Lung (tissue), 12 donors: ENCODE data around the gene MTG1. TPM values are rescaled to one million over a fixed set of nuclear protein-coding genes. Genes with fewer than 3 reads are reported as not detected.

Source experiments
- ATAC-seq: fragments of 200-7000 bp; cut with Tn5 transposase; one replicate; pipeline ENCODE4 v1.9.1; 2020; ENCODE audit warnings: moderate number of reproducible peaks; ENCODE audit not compliant: insufficient read depth, low FRiP score
- DNase-seq, 3 donors: peaks; one replicate each; pipeline ENCODE4 v3.0.0-alpha.2; 2013 to 2017
- H3K27ac ChIP-seq, 2 donors: one replicate each; pipeline ENCODE4 v1.5.1; 2013; ENCODE audit warnings: mild to moderate bottlenecking in 2 of 2, moderate library complexity in 2 of 2, control low read depth in 1 of 2, inconsistent platforms in 1 of 2, low read depth in 1 of 2, low read length in 1 of 2
- H3K27me3 ChIP-seq, 3 donors: one replicate each; pipeline ENCODE4 v1.5.1; 2013; ENCODE audit warnings: low read length in 2 of 3; ENCODE audit not compliant: control insufficient read depth in 3 of 3, insufficient read depth in 3 of 3
- H3K36me3 ChIP-seq, 4 donors: one replicate each; pipeline ENCODE4 v1.5.1; 2013; ENCODE audit warnings: low read length in 4 of 4, mild to moderate bottlenecking in 1 of 4, moderate library complexity in 1 of 4; ENCODE audit not compliant: control insufficient read depth in 4 of 4, insufficient read depth in 4 of 4
- H3K4me1 ChIP-seq, 5 donors: one replicate each; pipeline ENCODE4 v1.5.1; 2013; ENCODE audit warnings: low read length in 5 of 5, mild to moderate bottlenecking in 2 of 5, moderate library complexity in 1 of 5; ENCODE audit not compliant: control insufficient read depth in 5 of 5, insufficient read depth in 5 of 5
- H3K4me3 ChIP-seq: one replicate; pipeline ENCODE4 v1.5.1; 2013; ENCODE audit warnings: mild to moderate bottlenecking, control low read depth, moderate library complexity
- H3K9ac ChIP-seq, 2 donors: one replicate each; pipeline ENCODE4 v1.5.1; 2013; ENCODE audit warnings: low read length in 2 of 2, control low read depth in 1 of 2; ENCODE audit not compliant: insufficient read depth in 1 of 2
- H3K9me3 ChIP-seq, 4 donors: one replicate each; pipeline ENCODE4 v1.5.1; 2013; ENCODE audit warnings: low read length in 3 of 4, mild to moderate bottlenecking in 1 of 4, moderate library complexity in 1 of 4; ENCODE audit not compliant: control insufficient read depth in 4 of 4, insufficient read depth in 3 of 4
- WGBS, 2 donors: extraction: QIAGEN DNeasy Blood & Tissue Kit; methylation state at CpG; one replicate each; pipeline ENCODE4 v1.1.7; 2013; 5-methylcytosine and 5-hydroxymethylcytosine counted together
- polyA plus RNA-seq, 2 donors: library from polyadenylated mRNA; stranded (reverse); fragments of 200-250 nt; gene quantifications; one replicate each; pipeline ENCODE4 v1.2.1, GENCODE V29; 2013
- total RNA-seq, 2 donors: library from RNA; depleted of rRNA in 1 of 2; stranded (reverse); fragments of >200 nt in 1 of 2; gene quantifications; one replicate each; pipeline ENCODE4 v1.2.1, GENCODE V29; 2014 to 2021
- TF ChIP-seq, protein P1 (sequence below): IDR thresholded peaks from 2 replicates; pipeline ENCODE4 v1.5.1; 2012; ENCODE audit warnings: mild to moderate bottlenecking; ENCODE audit errors: control extremely low read depth, extremely low read depth
- donor health status: control.
- donor health status: control.
- donor health status: Bipolar disorder and iron deficiency.
- donor health status: healthy.
- donor health status: DM: yes; HTN: yes; CAD: no.

Gene MTG1
- total and polyA plus RNA-seq, 4 donors, result 36.4 to 51.8 (median 44.5) TPM

DNA sequence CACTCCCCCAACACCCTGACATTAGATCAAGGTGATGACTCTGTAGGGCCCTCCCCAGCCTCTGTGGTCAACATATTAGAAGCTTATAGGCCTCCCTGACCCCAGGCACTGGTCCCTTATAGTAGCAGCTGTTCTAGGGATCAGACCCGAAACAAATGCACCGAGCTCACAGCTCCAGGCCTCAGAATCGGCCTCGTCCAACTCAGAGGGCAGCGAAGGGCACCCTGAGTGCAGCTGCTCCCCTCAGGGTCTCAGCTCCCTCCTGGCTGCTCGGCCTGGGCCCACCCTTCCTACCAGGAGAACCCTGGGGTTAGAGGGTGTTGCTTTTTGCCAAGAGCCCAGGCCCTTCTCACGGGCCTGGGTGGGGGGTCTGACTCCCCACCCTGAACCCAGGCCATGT is 25.8 kb upstream of the MTG1 start:
- Histone ChIP-seq H3K27me3 (no peaks in the 10 kb centered on the region), H3K4me1 (peaks cover 0 to 6% (median 0%) of the 10 kb centered on the region in 5 donors), H3K36me3 (peaks cover 4 to 51% (median 28%) of the 10 kb centered on the region in 4 donors), H3K9ac (no peak overlapping the region), H3K27ac (no peak overlapping the region), H3K4me3 (no peak overlapping the region), H3K9me3 (no peaks in the 10 kb centered on the region)
- TF ChIP-seq, protein P1, sequence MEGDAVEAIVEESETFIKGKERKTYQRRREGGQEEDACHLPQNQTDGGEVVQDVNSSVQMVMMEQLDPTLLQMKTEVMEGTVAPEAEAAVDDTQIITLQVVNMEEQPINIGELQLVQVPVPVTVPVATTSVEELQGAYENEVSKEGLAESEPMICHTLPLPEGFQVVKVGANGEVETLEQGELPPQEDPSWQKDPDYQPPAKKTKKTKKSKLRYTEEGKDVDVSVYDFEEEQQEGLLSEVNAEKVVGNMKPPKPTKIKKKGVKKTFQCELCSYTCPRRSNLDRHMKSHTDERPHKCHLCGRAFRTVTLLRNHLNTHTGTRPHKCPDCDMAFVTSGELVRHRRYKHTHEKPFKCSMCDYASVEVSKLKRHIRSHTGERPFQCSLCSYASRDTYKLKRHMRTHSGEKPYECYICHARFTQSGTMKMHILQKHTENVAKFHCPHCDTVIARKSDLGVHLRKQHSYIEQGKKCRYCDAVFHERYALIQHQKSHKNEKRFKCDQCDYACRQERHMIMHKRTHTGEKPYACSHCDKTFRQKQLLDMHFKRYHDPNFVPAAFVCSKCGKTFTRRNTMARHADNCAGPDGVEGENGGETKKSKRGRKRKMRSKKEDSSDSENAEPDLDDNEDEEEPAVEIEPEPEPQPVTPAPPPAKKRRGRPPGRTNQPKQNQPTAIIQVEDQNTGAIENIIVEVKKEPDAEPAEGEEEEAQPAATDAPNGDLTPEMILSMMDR, result no peak
- DNase-seq, result no peak
- WGBS, 2 donors, result 93 to 95% methylated on average over 7 of the region's 7 CpGs
- ATAC-seq, result no peak

DNA sequence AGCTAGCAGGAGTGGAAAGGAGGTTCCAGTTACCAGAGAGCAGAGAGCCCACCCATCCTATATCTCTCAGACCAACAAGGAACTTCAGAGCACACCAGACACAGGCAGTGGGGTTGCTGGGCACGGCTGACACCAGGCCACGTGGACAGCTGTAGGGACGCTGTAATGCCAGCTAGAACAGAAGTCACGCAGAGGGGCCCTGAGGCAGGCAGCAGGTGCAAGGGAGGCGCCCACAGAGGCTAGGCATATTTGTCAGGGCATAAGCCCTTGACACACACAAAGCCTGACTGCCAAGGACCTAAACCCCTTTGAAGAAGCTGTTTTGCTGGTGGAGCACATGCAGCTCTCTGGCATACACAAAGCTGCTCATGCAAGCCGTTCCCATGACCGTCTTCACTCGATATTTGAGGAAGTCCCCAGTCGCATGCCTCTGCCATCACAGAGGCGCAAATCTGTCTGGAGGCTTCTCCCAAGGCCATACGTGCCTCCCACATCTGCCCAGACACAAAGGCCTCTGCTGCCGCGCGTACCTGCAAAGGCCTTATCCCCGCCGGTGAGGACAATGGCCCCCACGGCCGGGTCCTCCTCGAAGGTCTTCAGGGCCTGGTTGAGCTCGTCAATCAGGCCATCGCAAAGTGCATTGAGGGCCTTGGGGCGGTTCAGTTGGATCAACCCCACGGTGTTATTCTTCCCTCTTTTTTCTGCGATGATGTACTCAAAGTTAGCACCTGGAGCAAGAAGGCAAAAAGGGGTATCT is 23.7 kb upstream of the MTG1 start:
- Histone ChIP-seq H3K9me3 (no peaks in the 10 kb centered on the region), H3K9ac (no peak overlapping the region), H3K36me3 (peaks cover 4 to 45% (median 22%) of the 10 kb centered on the region in 4 donors), H3K4me1 (peaks cover 0 to 6% (median 0%) of the 10 kb centered on the region in 5 donors), H3K27me3 (no peaks in the 10 kb centered on the region), H3K4me3 (no peak overlapping the region), H3K27ac (no peak overlapping the region)
- DNase-seq (no peak), ATAC-seq (no peak)
- 91 to 93% methylated on average over 24 of the region's 24 CpGs for WGBS, 2 donors
- TF ChIP-seq, protein P1, result no peak

DNA sequence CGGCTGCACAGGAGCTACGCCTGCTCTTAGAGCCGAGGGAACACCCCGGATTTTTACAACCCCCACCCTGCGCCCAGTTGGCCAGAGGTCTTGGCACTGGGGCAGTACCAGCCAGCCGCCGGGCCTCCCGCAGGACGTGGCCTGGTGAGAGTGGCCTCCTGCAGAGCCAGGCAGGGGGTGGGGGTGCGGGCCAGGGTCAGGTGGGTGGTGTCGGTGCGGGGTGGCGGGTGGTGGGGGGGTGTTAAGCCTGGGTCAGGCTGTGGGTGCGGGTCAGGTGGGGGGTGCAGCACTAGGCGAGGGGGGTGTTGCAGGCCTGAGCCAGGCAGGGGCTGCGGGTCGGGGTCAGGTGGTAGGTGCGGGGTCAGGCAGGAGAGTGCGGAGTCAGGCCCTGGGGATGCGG is 21.4 kb upstream of the MTG1 start:
- H3K9ac ChIP-seq, result no peak overlapping the region
- TF ChIP-seq, protein P1, result no peak
- H3K9me3 ChIP-seq, result no peaks in the 10 kb centered on the region
- H3K27ac ChIP-seq, result no peak overlapping the region
- no peak for ATAC-seq
- peaks cover 0 to 6% (median 0%) of the 10 kb centered on the region in 5 donors for H3K4me1 ChIP-seq
- H3K36me3 ChIP-seq, result peaks cover 0 to 27% (median 16%) of the 10 kb centered on the region in 4 donors
- H3K27me3 ChIP-seq, result no peaks in the 10 kb centered on the region
- no peak for DNase-seq
- H3K4me3 ChIP-seq, result no peak overlapping the region
- 38 to 51% methylated on average over 19 to 20 of the region's 20 CpGs for WGBS, 2 donors
